GM21786 (cell line): ENCODE measurements around the gene SEPTIN12.

Experiments
- ATAC-seq: cut with Tn5 transposase; IDR thresholded peaks from one replicate; pipeline ENCODE4 v1.9.1; 2021; ENCODE audit not compliant: unreplicated experiment

Gene SEPTIN12

DNA sequence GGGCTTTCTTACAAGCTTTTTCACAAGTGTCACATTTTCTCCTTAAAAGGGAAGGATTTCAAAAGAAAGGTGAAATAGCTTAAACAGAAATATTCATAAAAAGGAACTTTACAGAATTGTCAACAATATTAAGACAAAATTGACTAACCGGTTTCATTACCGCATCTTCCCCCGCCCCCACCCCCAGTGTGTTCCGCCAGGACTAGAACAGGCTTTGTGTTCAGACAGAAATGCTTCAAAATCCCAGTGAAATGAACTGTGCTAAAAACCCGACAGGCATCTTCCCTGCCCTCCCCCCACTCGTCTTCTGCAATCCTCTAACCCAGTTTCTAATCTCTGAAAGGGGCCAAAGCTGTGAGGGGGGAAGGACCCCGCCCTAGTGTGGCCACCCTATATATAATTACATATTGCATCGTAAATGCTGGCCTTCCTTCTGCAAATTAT lies 15.3 kb upstream of the SEPTIN12 start:
- no peak for ATAC-seq

GRCh38 chr16:4802659-4803287 lies 14.6 kb upstream of the SEPTIN12 start:
- ATAC-seq: peak; percentile 88

- ATAC-seq: peak; percentile 59
These were observed 14.0 kb upstream of the SEPTIN12 start, which contains the start of gene ROGDI for GRCh38 chr16:4801962-4802658. Gene ROGDI, minus strand, starts transcription at chr16:4802633. Its CDS starts 62 bp downstream, at chr16:4802571.

DNA sequence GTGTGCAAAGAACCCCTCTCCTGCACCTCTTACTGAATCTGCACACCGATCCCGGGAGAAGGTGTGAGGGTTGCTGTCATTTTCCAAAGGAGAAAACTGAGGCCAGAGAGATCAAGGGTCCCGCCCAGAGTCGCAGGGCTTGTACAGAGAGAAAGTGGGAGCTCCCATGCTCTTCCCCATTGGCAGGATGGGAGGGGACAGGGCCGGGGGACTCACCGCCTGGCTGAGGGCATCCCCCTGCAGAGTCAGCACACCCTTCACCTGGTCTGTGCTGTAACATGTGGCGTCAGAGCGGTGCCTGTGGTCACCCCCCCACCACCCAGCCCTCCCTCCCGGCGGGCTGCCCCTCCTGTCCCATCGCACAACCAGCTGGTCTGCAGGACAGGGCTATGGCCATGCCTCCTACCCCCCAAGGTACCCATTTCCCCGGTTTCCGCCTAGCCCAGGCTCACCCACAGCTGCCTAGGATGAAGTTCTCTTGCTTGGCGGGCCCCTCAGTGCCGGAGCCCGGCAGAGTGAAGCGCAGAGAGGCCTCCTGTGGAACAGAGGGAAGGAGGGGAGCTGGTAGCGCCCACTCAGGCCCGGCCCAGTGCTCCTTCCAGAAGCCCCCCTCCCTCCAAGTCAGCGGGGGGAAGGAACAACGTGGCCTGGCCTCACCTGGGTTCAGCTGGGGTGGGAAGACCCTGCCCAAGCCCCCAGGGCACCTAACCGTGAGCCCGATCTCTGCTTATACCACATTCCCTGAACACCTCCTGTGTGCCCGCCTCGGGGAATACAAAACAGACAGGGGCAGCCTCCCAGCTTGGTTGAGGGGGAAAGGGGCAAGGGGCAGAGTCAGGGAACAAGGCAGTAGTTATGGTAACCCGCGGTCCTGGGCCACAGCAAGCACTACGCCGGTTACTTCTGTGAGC lies 13.2 kb upstream of the SEPTIN12 start:
- no peak for ATAC-seq

DNA sequence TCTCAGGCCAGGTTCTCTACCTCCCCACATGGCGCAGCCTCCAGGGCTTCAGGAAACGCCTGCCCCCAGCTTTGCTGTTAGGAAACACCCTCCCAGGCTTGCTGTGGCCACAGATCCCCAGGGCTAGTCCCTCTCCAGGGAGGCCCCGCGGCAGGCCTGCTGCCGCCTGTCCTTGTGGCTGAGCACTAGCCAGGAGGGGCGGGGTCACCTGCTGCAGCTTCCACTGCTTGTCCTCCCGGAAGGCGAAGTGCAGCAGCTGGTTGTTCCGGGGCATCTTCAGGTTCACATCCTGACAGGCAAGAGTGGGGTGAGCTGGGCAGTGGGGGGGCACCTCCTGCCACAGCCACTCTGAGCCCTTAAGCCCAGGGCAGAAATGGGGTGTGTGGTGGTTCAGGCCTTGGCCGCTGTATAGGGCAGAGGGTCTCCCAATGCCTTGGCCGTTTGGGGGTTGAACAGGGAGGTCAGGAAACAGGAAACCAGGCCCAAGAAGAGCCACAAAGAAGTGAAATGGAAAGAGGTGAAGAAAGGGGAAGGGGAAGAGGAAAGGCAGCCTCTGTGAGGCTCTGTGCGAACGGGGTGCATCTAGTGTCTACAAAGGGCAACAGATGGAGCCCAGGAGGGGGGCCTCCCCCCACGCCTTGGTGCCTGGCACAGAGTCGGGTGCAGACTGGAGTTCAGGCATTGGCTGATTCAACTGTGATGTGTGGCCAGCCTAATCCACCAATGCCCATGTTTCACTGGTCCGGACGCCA lies 12.3 kb upstream of the SEPTIN12 start:
- ATAC-seq: no peak

GRCh38 chr16:4799171-4799855 lies 11.2 kb upstream of the SEPTIN12 start:
- ATAC-seq: no peak

GRCh38 chr16:4798456-4798855 lies 10.3 kb upstream of the SEPTIN12 start:
- ATAC-seq: no peak

GRCh38 chr16:4797805-4798252 lies 9.7 kb upstream of the SEPTIN12 start:
- no peak for ATAC-seq

GRCh38 chr16:4796982-4797804 lies 9.0 kb upstream of the SEPTIN12 start:
- no peak for ATAC-seq

GRCh38 chr16:4795828-4796572 lies 7.9 kb upstream of the SEPTIN12 start:
- no peak for ATAC-seq

- ATAC-seq: no peak
These were observed 7.2 kb upstream of the SEPTIN12 start, which contains the start of gene SMIM22 for GRCh38 chr16:4795181-4795827. Gene SMIM22, plus strand, starts transcription at chr16:4795369. Its CDS starts 366 bp downstream, at chr16:4795735.

DNA sequence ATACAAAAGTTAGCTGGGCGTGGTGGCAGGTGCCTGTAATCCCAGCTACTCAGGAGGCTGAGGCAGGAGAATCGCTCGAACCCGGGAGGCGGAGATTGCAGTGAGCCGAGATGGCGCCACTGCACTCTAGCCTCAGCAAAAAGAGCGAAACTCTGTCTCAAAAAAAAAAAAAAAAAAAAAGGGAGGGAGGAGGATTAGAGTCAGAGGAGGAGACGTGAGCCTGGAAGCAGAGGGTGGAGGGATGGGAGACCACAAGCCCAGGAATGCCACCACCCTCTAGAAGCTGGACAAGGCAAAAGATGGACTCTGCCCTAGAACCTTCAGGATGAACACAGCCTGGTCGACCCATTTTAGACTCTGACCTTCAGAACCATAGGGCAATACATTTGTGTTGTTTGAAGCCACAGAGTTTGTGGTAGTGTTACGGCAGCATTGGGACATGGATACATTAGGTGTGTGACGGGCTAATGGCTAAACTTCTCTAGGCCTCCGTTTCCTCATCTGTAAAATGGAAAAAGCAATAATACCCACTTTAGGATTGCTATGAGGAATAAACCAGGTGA lies 4.9 kb upstream of the SEPTIN12 start:
- ATAC-seq: no peak

GRCh38 chr16:4790871-4791270 lies 2.7 kb upstream of the SEPTIN12 start:
- ATAC-seq: no peak

DNA sequence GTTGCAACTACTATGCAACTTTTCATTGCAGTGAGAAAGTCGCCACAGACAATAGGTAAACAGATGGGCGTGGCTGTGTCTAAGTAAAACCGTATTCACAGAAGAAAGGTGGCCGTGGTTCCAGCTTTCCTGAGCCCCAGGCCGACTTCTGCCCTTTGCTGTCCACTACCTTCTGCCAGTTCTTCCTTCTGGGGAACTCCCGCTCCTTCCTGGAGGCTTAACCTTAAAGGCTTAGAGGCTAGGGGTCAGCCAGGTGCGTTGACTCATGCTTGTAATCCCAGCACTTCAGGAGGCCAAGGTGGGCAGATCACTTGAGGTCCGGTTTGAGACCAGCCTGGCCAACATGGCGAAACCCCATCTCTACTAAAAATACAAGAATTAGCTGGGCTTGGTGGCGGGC lies 2.1 kb upstream of the SEPTIN12 start:
- no peak for ATAC-seq

DNA sequence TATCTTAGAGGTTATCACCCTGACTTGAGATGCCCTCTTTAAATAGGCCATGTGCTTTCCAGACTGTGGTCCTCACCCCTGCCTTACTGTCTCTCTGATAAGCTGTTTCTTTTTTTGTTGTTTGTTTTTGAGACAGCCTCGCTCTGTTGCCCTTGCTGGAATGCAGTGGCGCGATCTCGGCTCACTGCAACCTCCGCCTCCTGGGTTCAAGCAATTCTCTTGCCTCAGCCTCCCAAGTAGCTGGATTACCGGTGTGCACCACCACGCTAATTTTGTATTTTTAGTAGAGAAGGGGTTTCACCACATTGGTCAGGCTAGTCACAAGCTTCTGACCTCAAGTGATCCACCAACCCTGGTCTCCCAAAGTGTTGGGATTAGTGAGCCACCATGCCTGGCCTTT lies 765 bp upstream of the SEPTIN12 start:
- no peak for ATAC-seq

DNA sequence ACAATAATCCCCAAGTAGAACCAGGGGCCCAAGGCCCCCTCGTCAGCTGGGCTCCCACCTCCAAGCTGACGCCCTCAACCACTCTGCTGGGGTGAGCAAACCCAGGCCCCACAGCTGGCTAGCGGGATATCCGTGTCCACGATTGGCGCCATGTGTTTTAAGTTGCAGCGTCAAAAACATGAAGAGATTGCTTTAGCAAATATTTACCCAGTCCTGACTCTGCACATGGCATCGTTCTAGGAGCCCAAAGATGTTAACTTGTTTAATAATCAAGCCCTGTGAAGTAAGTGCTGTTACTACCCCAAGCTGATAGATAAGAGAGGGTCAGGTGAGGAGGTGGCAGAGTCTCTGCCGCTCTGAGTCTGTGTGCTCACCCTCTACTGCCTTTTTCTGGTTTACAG lies 344 bp upstream of the SEPTIN12 start:
- no peak for ATAC-seq

DNA sequence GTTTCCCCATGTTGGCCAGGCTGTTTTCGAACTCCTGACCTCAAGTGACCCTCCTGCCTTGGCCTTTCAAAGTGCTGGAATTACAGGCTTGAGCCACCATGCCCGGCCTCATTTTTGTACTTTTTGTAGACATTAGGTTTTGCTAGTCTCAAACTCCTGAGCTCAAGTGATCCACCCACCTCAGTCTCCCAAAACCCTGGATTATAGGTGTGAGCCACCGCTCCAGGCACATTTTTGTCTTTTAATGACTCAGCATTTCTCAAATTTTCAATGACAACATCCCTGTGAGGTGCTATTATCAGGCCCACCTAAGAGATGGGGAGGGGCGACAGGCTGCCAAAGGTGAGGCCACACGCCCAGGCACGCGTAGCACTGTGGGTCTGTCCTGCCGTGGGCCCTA lies 1.1 kb downstream of the SEPTIN12 start:
- no peak for ATAC-seq
